HG03575 (cell line): ENCODE results near the gene RNF167.

Experiments
- ATAC-seq: cut with Tn5 transposase; IDR thresholded peaks from one replicate; pipeline ENCODE4 v1.9.1; 2021; ENCODE audit not compliant: unreplicated experiment, insufficient number of reproducible peaks, low FRiP score; ENCODE audit errors: extremely low read depth

RNF167 gene

GRCh38 chr17:4935650-4936049 lies 4.4 kb upstream of the RNF167 start:
- ATAC-seq, result no peak

- no peak for ATAC-seq
Measured at GRCh38 chr17:4936436-4936835, 3.6 kb upstream of the RNF167 start.

GRCh38 chr17:4937553-4937952 lies 2.5 kb upstream of the RNF167 start:
- ATAC-seq, result no peak

- no peak for ATAC-seq
Measured at GRCh38 chr17:4938069-4938491, 2.0 kb upstream of the RNF167 start.

GRCh38 chr17:4938688-4939545 lies 1.2 kb upstream of the RNF167 start:
- no peak for ATAC-seq

- ATAC-seq, result no peak
Measured at GRCh38 chr17:4939546-4939795, 597 bp upstream of the RNF167 start.

- ATAC-seq, result no peak
Measured at GRCh38 chr17:4940555-4941318, 669 bp downstream of the RNF167 start.

- ATAC-seq, result no peak
Measured at GRCh38 chr17:4941319-4941610, 1.2 kb downstream of the RNF167 start.

GRCh38 chr17:4942760-4943508 lies 2.9 kb downstream of the RNF167 start:
- ATAC-seq, result no peak

- no peak for ATAC-seq
Measured at GRCh38 chr17:4944163-4944553, 4.1 kb downstream of the RNF167 start.

- no peak for ATAC-seq
Measured at GRCh38 chr17:4944554-4945175, 4.6 kb downstream of the RNF167 start.

GRCh38 chr17:4945176-4945943 lies 5.3 kb downstream of the RNF167 start:
- ATAC-seq, result no peak

GRCh38 chr17:4945944-4946280 lies 5.8 kb downstream of the RNF167 start:
- no peak for ATAC-seq

GRCh38 chr17:4946312-4946976 lies 6.4 kb downstream of the RNF167 start:
- ATAC-seq, result no peak

- ATAC-seq, result no peak
Measured at GRCh38 chr17:4947010-4947410, 6.9 kb downstream of the RNF167 start.

- ATAC-seq, result no peak
Measured at GRCh38 chr17:4947411-4948165, 7.5 kb downstream of the RNF167 start.

GRCh38 chr17:4948166-4948930 lies 8.3 kb downstream of the RNF167 start, which contains the start of gene PFN1:
Gene PFN1 (minus strand): TSS chr17:4948530. CDS start chr17:4948394, 136 bp downstream.
- ATAC-seq, result no peak
